H1 (cell line): ENCODE results near the gene MARS1. TPM values are rescaled to one million over a fixed set of nuclear protein-coding genes. Genes with fewer than 3 reads are reported as not detected.

ENCODE experiments used
- CTCF ChIA-PET: fragments of 300-600 bp; sonication (Branson Sonifier 250); formaldehyde crosslinking; loops from one replicate; lab custom pipeline; 2021; ENCODE audit not compliant: partially characterized antibody; lab: Charles Lee
- POLR2A ChIA-PET: fragments of 300-600 bp; sonication (Branson Sonifier 250); formaldehyde crosslinking; loops from one replicate; lab custom pipeline; 2021; ENCODE audit warnings: inconsistent platforms; ENCODE audit not compliant: partially characterized antibody; lab: Charles Lee
- DNase-seq, 2 experiments: peaks; one replicate each; pipeline versions ENCODE4 v3.0.0 to v3.0.0-alpha.2; 2010 to 2022; ENCODE audit warnings: low spot score in 2 of 2, low read depth in 1 of 2, mixed read lengths in 1 of 2
- FAIRE-seq: peaks from 2 replicates; lab custom pipeline; 2011; peaks lifted over from hg19 to GRCh38; lab: Jason Lieb, UNC
- H2AFZ ChIP-seq: 2 replicates; pipeline ENCODE4 v1.8.1; 2012; ENCODE audit warnings: low read length, inconsistent platforms
- H2AK5ac ChIP-seq: 2 replicates; pipeline ENCODE4 v1.6.1; 2013; ENCODE audit warnings: low read depth, low read length
- H2BK120ac ChIP-seq: replicated peaks from 2 replicates; pipeline ENCODE3; 2013; ENCODE audit warnings: low read depth, low read length, inconsistent platforms
- H2BK12ac ChIP-seq: 2 replicates; pipeline ENCODE4 v1.6.1; 2013; ENCODE audit warnings: low read depth, low read length
- H2BK15ac ChIP-seq: 2 replicates; pipeline ENCODE4 v1.6.1; 2013; ENCODE audit warnings: low read length
- H2BK20ac ChIP-seq: 2 replicates; pipeline ENCODE4 v1.6.1; 2013; ENCODE audit warnings: low read length
- H2BK5ac ChIP-seq: 2 replicates; pipeline ENCODE4 v1.6.1; 2013; ENCODE audit warnings: low read depth, low read length
- H3K14ac ChIP-seq: 2 replicates; pipeline ENCODE4 v1.6.1; 2013; ENCODE audit warnings: inconsistent platforms; ENCODE audit not compliant: insufficient read length
- H3K18ac ChIP-seq: 2 replicates; pipeline ENCODE4 v1.6.1; 2013; ENCODE audit warnings: low read length; ENCODE audit errors: extremely low read depth
- H3K23ac ChIP-seq: 2 replicates; pipeline ENCODE4 v1.6.1; 2013; ENCODE audit warnings: inconsistent platforms; ENCODE audit not compliant: insufficient read length
- H3K23me2 ChIP-seq: 2 replicates; pipeline ENCODE4 v1.6.1; 2013; ENCODE audit warnings: low read depth, low read length
- H3K27ac ChIP-seq: 2 replicates; pipeline ENCODE4 v1.6.1; 2011; ENCODE audit warnings: low read depth, low read length, inconsistent platforms
- H3K27me3 ChIP-seq, 4 experiments: replicated peaks in 1 of 4; 1 replicate in 1 of 4; 2 replicates in 3 of 4; pipeline versions ENCODE4 v1.6.1 to v1.8.1; 2011 to 2013; ENCODE audit warnings: low read length in 3 of 4, mild to moderate bottlenecking in 3 of 4, inconsistent platforms in 2 of 4, mixed read lengths in 2 of 4, moderate library complexity in 1 of 4; ENCODE audit not compliant: control insufficient read depth in 3 of 4, insufficient read depth in 3 of 4; ENCODE audit errors: extremely low read depth in 1 of 4
- H3K36me3 ChIP-seq, 4 experiments: 2 replicates each; pipeline versions ENCODE4 v1.6.1 to v1.8.1; 2011 to 2013; ENCODE audit warnings: mild to moderate bottlenecking in 4 of 4, low read length in 3 of 4, moderate library complexity in 2 of 4, control low read depth in 1 of 4, inconsistent platforms in 1 of 4; ENCODE audit not compliant: insufficient read depth in 4 of 4, control insufficient read depth in 2 of 4
- H3K4ac ChIP-seq: replicated peaks from 2 replicates; pipeline ENCODE3; 2013; ENCODE audit warnings: low read length, low read depth, mixed read lengths, inconsistent platforms; ENCODE audit not compliant: insufficient read length
- H3K4me1 ChIP-seq, 4 experiments: replicated peaks in 1 of 4; 1 replicate in 1 of 4; 2 replicates in 3 of 4; pipeline versions ENCODE4 v1.6.1 to v1.8.1; 2011 to 2013; ENCODE audit warnings: low read length in 3 of 4, inconsistent platforms in 2 of 4, mixed read lengths in 1 of 4; ENCODE audit not compliant: insufficient read depth in 4 of 4, control insufficient read depth in 3 of 4
- H3K4me2 ChIP-seq, 2 experiments: 2 replicates each; pipeline versions ENCODE4 v1.6.1 to v1.8.1; 2011 to 2013; ENCODE audit warnings: low read depth in 2 of 2, low read length in 2 of 2, control low read depth in 1 of 2, inconsistent platforms in 1 of 2, mild to moderate bottlenecking in 1 of 2; ENCODE audit not compliant: insufficient read depth in 1 of 2
- H3K4me3 ChIP-seq, 4 experiments: fragments of 200-600, 300-600 bp in 1 of 4; sonication (generic), shearing (Covaris generic), sonication (Bioruptor Twin) in 1 of 4; 2 replicates each; pipeline versions ENCODE4 v1.5.1 to v1.8.1; 2011 to 2016; ENCODE audit warnings: low read length in 4 of 4, low read depth in 3 of 4, control low read depth in 2 of 4, inconsistent platforms in 2 of 4, mild to moderate bottlenecking in 2 of 4, mixed read lengths in 1 of 4, moderate library complexity in 1 of 4; ENCODE audit not compliant: insufficient read depth in 2 of 4; ENCODE audit errors: extremely low read depth in 1 of 4
- H3K56ac ChIP-seq: replicated peaks from 2 replicates; pipeline ENCODE3; 2013; ENCODE audit warnings: low read depth, mild to moderate bottlenecking, mixed read lengths, low read length, inconsistent platforms; ENCODE audit not compliant: insufficient read length
- H3K79me1 ChIP-seq: 2 replicates; pipeline ENCODE4 v1.6.1; 2013; ENCODE audit warnings: low read depth, low read length, control low read depth
- H3K79me2 ChIP-seq, 2 experiments: 2 replicates each; pipeline versions ENCODE4 v1.6.1 to v1.8.1; 2012 to 2013; ENCODE audit warnings: low read length in 2 of 2, mild to moderate bottlenecking in 2 of 2, inconsistent platforms in 1 of 2; ENCODE audit not compliant: insufficient read depth in 2 of 2, control insufficient read depth in 1 of 2
- H3K9ac ChIP-seq, 4 experiments: replicated peaks in 1 of 4; 1 replicate in 1 of 4; 2 replicates in 3 of 4; pipeline versions ENCODE4 v1.6.1 to v1.8.1; 2011 to 2013; ENCODE audit warnings: low read depth in 3 of 4, low read length in 3 of 4, control low read depth in 2 of 4, mild to moderate bottlenecking in 2 of 4, moderate library complexity in 2 of 4, inconsistent platforms in 1 of 4; ENCODE audit errors: extremely low read depth in 1 of 4
- H3K9me3 ChIP-seq, 2 experiments: 2 replicates each; pipeline versions ENCODE4 v1.6.1 to v1.8.1; 2012 to 2013; ENCODE audit warnings: mild to moderate bottlenecking in 2 of 2, moderate library complexity in 2 of 2, control low read depth in 1 of 2, inconsistent platforms in 1 of 2, low read depth in 1 of 2, low read length in 1 of 2, mixed read lengths in 1 of 2; ENCODE audit not compliant: insufficient read depth in 2 of 2
- H4K20me1 ChIP-seq, 2 experiments: replicated peaks in 1 of 2; 2 replicates each; pipeline versions ENCODE3 to v1.8.1; 2011 to 2013; ENCODE audit warnings: inconsistent platforms in 2 of 2, low read length in 2 of 2, mild to moderate bottlenecking in 1 of 2; ENCODE audit not compliant: insufficient read depth in 2 of 2, control insufficient read depth in 1 of 2
- H4K5ac ChIP-seq: 2 replicates; pipeline ENCODE4 v1.6.1; 2013; ENCODE audit warnings: low read length, low read depth, mixed read lengths, inconsistent platforms; ENCODE audit not compliant: insufficient read length
- H4K8ac ChIP-seq: 2 replicates; pipeline ENCODE4 v1.8.0; 2013; ENCODE audit warnings: mild to moderate bottlenecking, moderate library complexity, low read length, inconsistent platforms; ENCODE audit not compliant: insufficient read depth; ENCODE audit errors: extremely low read depth
- H4K91ac ChIP-seq: replicated peaks from 2 replicates; pipeline ENCODE3; 2013; ENCODE audit warnings: low read length, mixed read lengths, inconsistent platforms; ENCODE audit not compliant: insufficient read length
- EGR1 ChIP-seq: IDR thresholded peaks from 2 replicates; pipeline ENCODE4 v1.6.1; 2011; ENCODE audit warnings: low read depth, low read length, borderline replicate concordance
- GTF2F1 ChIP-seq: IDR thresholded peaks from 2 replicates; pipeline ENCODE4 v1.6.1; 2012; ENCODE audit warnings: low read depth, low read length, improper control_type of control experiment, borderline replicate concordance
- MAFK ChIP-seq: IDR thresholded peaks from 2 replicates; pipeline ENCODE4 v1.6.1; 2012; ENCODE audit warnings: low read depth, mild to moderate bottlenecking, improper control_type of control experiment, low read length
- NRF1 ChIP-seq: IDR thresholded peaks from 2 replicates; pipeline ENCODE4 v1.6.1; 2011; ENCODE audit warnings: mild to moderate bottlenecking, low read depth, low read length, improper control_type of control experiment
- SAP30 ChIP-seq: fragments of 300-600 bp; sonication (generic); IDR thresholded peaks from 2 replicates; pipeline ENCODE4 v1.7.1; 2012; ENCODE audit warnings: low read length, moderate library complexity, mild to moderate bottlenecking, inconsistent platforms; ENCODE audit not compliant: insufficient read depth, insufficient replicate concordance
- SP4 ChIP-seq: IDR thresholded peaks from 2 replicates; pipeline ENCODE4 v1.6.1; 2012; ENCODE audit warnings: low read length, inconsistent platforms
- WGBS, 2 experiments: shearing (Covaris generic) in 1 of 2; methylation state at CpG; one replicate each; pipeline versions ENCODE4 v1.1.6 to v1.1.7; 2013 to 2015; ENCODE audit warnings: low lambda C conversion rate in 2 of 2, mixed read lengths in 2 of 2, inconsistent platforms in 1 of 2, low coverage in 1 of 2, missing lambda C conversion rate in 1 of 2; ENCODE audit not compliant: insufficient replicate concordance in 2 of 2, insufficient coverage in 1 of 2, insufficient read length in 1 of 2; ENCODE audit errors: extremely low coverage in 1 of 2, missing lambda C conversion rate in 1 of 2; 5-methylcytosine and 5-hydroxymethylcytosine counted together
- polyA plus RNA-seq, 7 experiments: library from polyadenylated mRNA; depleted of rRNA in 3 of 7; stranded (reverse) in 5 of 7; unstranded in 2 of 7; fragments of >200 nt in 5 of 7; fragments of 200-250 nt in 2 of 7; gene quantifications; 1 replicate in 5 of 7; 2 replicates in 1 of 7; 4 replicates in 1 of 7; pipeline versions ENCODE4 v1.2.1 to v1.2.3, GENCODE V29; 2011 to 2013; ENCODE audit warnings: missing spikeins in 2 of 7, mixed read lengths in 2 of 7
- total RNA-seq: library from RNA; stranded (reverse); fragmentation: NEBNext Ultra II Directional; extraction: Animal tissue kit (Norgen Biotek cat#: 25700); gene quantifications from 2 replicates; pipeline ENCODE4 v1.2.1, GENCODE V29; 2021

MARS1 gene
- total and polyA plus RNA-seq, 2 of the 8 experiments (the other 6 are each of a cell fraction or from before 2014, with no cell fraction given), result 194 to 407 TPM

DNA sequence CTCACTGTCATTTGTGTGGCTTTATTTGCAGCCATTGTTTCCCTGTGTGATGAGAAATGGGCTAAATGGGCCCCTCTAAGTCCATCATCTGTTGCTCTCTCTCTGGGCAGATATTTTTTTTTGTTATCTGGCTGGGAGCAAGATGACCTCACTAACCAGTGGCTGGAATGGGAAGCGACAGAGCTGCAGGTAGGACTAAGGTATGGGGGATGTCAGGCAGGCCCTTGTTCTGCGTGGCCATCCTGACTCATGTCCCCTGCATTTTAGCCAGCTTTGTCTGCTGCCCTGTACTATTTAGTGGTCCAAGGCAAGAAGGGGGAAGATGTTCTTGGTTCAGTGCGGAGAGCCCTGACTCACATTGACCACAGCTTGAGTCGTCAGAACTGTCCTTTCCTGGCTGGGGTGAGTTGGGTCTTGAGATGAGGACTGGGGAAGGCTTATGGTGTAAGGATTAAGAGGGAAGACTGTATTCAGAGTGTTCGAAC, 1.3 kb downstream of the MARS1 start:
- 99% methylated on average over 5 of the region's 5 CpGs; no CpG with 5 or more reads in 1 of the 2 experiments for WGBS, 2 experiments
- no peak for TF ChIP-seq SP4
- TF ChIP-seq NRF1, result no peak
- TF ChIP-seq EGR1, result no peak
- TF ChIP-seq SAP30, result no peak
- TF ChIP-seq MAFK, result no peak
- no peak for TF ChIP-seq GTF2F1

More for the DNA sequence above, 1.3 kb downstream of the MARS1 start:
- H3K27ac ChIP-seq, result no peak overlapping the region; the same call in 1 of the 2 replicates
- H4K5ac ChIP-seq, result no peak overlapping the region
- no peak overlapping the region for H3K56ac ChIP-seq
- H2BK15ac ChIP-seq, result no peak overlapping the region
- H4K20me1 ChIP-seq, result peaks cover 0 to 3% of the 10 kb centered on the region in 2 experiments
- POLR2A ChIA-PET, result interaction anchor here (0.5 to 1.5 kb wide), 5 partner anchors 37 to 354 kb away, joined by 3 to 5 read pairs (median 4); no protein-coding TSS in a partner anchor
- H3K18ac ChIP-seq, result no peak overlapping the region
- no peak overlapping the region for H4K8ac ChIP-seq
- H3K4me3 ChIP-seq, result peak overlapping the region; percentile 77 to 99 (median 94); a peak in 7 of 8 replicates
- peaks cover 0 to 7% (median 2%) of the 10 kb centered on the region in 4 experiments; a peak in 5 of 7 replicates for H3K4me1 ChIP-seq
- no peak overlapping the region for H2AFZ ChIP-seq
- FAIRE-seq (no peak), DNase-seq (no peak)
- H2AK5ac ChIP-seq, result no peak overlapping the region
- H3K9me3 ChIP-seq, result no peaks in the 10 kb centered on the region; a peak in 1 of 4 replicates
- H2BK12ac ChIP-seq, result no peak overlapping the region
- H3K4me2 ChIP-seq, result peak overlapping the region; percentile 66 to 74
- no peak overlapping the region for H4K91ac ChIP-seq
- H3K36me3 ChIP-seq, result peaks cover 22 to 46% (median 40%) of the 10 kb centered on the region in 4 experiments
- H3K4ac ChIP-seq, result no peak overlapping the region
- H2BK20ac ChIP-seq, result no peak overlapping the region
- peaks cover 8% of the 10 kb centered on the region; the same call in 1 of the 2 replicates for H3K79me1 ChIP-seq
- H2BK5ac ChIP-seq, result peak overlapping the region; percentile 98; the same call in 1 of the 2 replicates
- peaks cover 14 to 28% of the 10 kb centered on the region in 2 experiments for H3K79me2 ChIP-seq
- no peaks in the 10 kb centered on the region for H3K27me3 ChIP-seq
- H3K23me2 ChIP-seq, result peaks cover 7% of the 10 kb centered on the region; the same call in 1 of the 2 replicates
- H3K14ac ChIP-seq, result no peak overlapping the region
- CTCF ChIA-PET, result interaction anchor here (1.9 to 25.1 kb wide), 3 partner anchors 9 to 31 kb away, joined by 5 to 441 read pairs (median 34); partner anchors contain the start of genes GLI1 and INHBE
- H3K9ac ChIP-seq, result peak overlapping the region in 1 of 4 experiments; percentile 61; a peak in 3 of 7 replicates
- no peak overlapping the region for H2BK120ac ChIP-seq
- no peak overlapping the region for H3K23ac ChIP-seq
